Suprapubic skin (tissue), 4 donors: Measurements from ENCODE around the gene TEAD1. TPM values are rescaled to one million over a fixed set of nuclear protein-coding genes. Genes with fewer than 3 reads are reported as not detected.

Experiments used
- DNase-seq, 2 donors: peaks; one replicate each; pipeline ENCODE4 v3.0.0-alpha.2; 2019; ENCODE audit warnings: low spot score in 2 of 2
- H3K27ac ChIP-seq: fragments of 200-600 bp; sonication (generic); one replicate; pipeline ENCODE4 v1.5.1; 2019
- H3K27me3 ChIP-seq: fragments of 200-600 bp; sonication (generic); one replicate; pipeline ENCODE4 v1.5.1; 2019
- H3K36me3 ChIP-seq: fragments of 200-600 bp; sonication (generic); one replicate; pipeline ENCODE4 v1.5.1; 2019
- H3K4me1 ChIP-seq: fragments of 200-600 bp; sonication (generic); one replicate; pipeline ENCODE4 v1.5.1; 2019
- H3K4me3 ChIP-seq: fragments of 200-600 bp; sonication (generic); one replicate; pipeline ENCODE4 v1.5.1; 2019; ENCODE audit warnings: mild to moderate bottlenecking
- H3K9me3 ChIP-seq: fragments of 200-600 bp; sonication (generic); one replicate; pipeline ENCODE4 v1.5.1; 2019
- CTCF ChIP-seq, 2 donors: fragments of 200-600 bp in 1 of 2; fragments of 450-650 bp in 1 of 2; sonication (generic) in 1 of 2; IDR thresholded peaks; one replicate each; pipeline ENCODE4 v1.5.1; 2016 to 2019; ENCODE audit warnings: antibody characterized with exemption in 2 of 2, mild to moderate bottlenecking in 1 of 2, moderate library complexity in 1 of 2
- EP300 ChIP-seq: sonication (generic); formaldehyde crosslinking; IDR thresholded peaks from one replicate; pipeline ENCODE4 v1.6.1; 2017; ENCODE audit warnings: antibody characterized with exemption
- POLR2A ChIP-seq, 2 donors: fragments of 450-650 bp; IDR thresholded peaks; one replicate each; pipeline ENCODE4 v1.6.1; 2017; ENCODE audit warnings: antibody characterized with exemption in 2 of 2, mild to moderate bottlenecking in 2 of 2, moderate library complexity in 2 of 2
- POLR2AphosphoS5 ChIP-seq, 3 donors: sonication (generic); formaldehyde crosslinking; IDR thresholded peaks; one replicate each; pipeline ENCODE4 v1.6.1; 2017; ENCODE audit warnings: antibody characterized with exemption in 3 of 3
- WGBS: methylation state at CpG from one replicate; pipeline ENCODE4 v1.1.5; 2018; 5-methylcytosine and 5-hydroxymethylcytosine counted together
- total RNA-seq, 4 donors: library from RNA; depleted of rRNA; stranded (reverse); fragments of >200 nt; gene quantifications; one replicate each; pipeline ENCODE4 v1.1.0, GENCODE V29; 2016

Gene TEAD1
- total RNA-seq, 4 donors from 2014 or later = 60.3 to 84.8 (median 72.4) TPM

GRCh38 chr11:12706545-12707499 lies 32.6 kb downstream of the TEAD1 start:
- no peaks in the 10 kb centered on the region for H3K36me3 ChIP-seq
- H3K9me3 ChIP-seq = no peaks in the 10 kb centered on the region
- H3K27ac ChIP-seq = peak overlapping the region; percentile 25
- DNase-seq = no peak
- H3K4me1 ChIP-seq = peaks cover 31% of the 10 kb centered on the region
- TF ChIP-seq CTCF (IDR thresholded peaks at IDR 0.05) = no peak
- no peak for TF ChIP-seq POLR2AphosphoS5 (IDR thresholded peaks at IDR 0.05)
- TF ChIP-seq POLR2A (IDR thresholded peaks at IDR 0.05) = no peak
- TF ChIP-seq EP300 = no peak
- H3K27me3 ChIP-seq = no peaks in the 10 kb centered on the region
- no peak overlapping the region for H3K4me3 ChIP-seq
- WGBS = 77% methylated on average over 9 of the region's 9 CpGs

GRCh38 chr11:12707500-12707880 lies 33.3 kb downstream of the TEAD1 start:
- no peak for DNase-seq
- Histone ChIP-seq H3K9me3 (no peaks in the 10 kb centered on the region), H3K36me3 (no peaks in the 10 kb centered on the region), H3K4me3 (no peak overlapping the region), H3K4me1 (peaks cover 31% of the 10 kb centered on the region), H3K27me3 (no peaks in the 10 kb centered on the region), H3K27ac (no peak overlapping the region)
- TF ChIP-seq EP300 = no peak

GRCh38 chr11:12711496-12711895 lies 37.3 kb downstream of the TEAD1 start:
- no peak for DNase-seq
- 94% methylated on average over 1 of the region's 1 CpG for WGBS
- TF ChIP-seq CTCF (IDR thresholded peaks at IDR 0.05) = no peak
- TF ChIP-seq EP300 = no peak
- Histone ChIP-seq H3K36me3 (no peaks in the 10 kb centered on the region), H3K4me1 (peaks cover 20% of the 10 kb centered on the region), H3K4me3 (no peak overlapping the region), H3K27ac (no peak overlapping the region), H3K9me3 (no peaks in the 10 kb centered on the region), H3K27me3 (no peaks in the 10 kb centered on the region)

- no peaks in the 10 kb centered on the region for H3K9me3 ChIP-seq
- 96% methylated on average over 4 of the region's 4 CpGs for WGBS
- peaks cover 13% of the 10 kb centered on the region for H3K4me1 ChIP-seq
- H3K4me3 ChIP-seq = no peak overlapping the region
- no peak for TF ChIP-seq EP300
- no peak for TF ChIP-seq POLR2A (IDR thresholded peaks at IDR 0.05)
- TF ChIP-seq POLR2AphosphoS5 (IDR thresholded peaks at IDR 0.05) = no peak
- no peaks in the 10 kb centered on the region for H3K36me3 ChIP-seq
- H3K27ac ChIP-seq = no peak overlapping the region
- no peak for DNase-seq
- H3K27me3 ChIP-seq = no peaks in the 10 kb centered on the region
Measured at GRCh38 chr11:12712132-12712531, 37.9 kb downstream of the TEAD1 start.

DNA sequence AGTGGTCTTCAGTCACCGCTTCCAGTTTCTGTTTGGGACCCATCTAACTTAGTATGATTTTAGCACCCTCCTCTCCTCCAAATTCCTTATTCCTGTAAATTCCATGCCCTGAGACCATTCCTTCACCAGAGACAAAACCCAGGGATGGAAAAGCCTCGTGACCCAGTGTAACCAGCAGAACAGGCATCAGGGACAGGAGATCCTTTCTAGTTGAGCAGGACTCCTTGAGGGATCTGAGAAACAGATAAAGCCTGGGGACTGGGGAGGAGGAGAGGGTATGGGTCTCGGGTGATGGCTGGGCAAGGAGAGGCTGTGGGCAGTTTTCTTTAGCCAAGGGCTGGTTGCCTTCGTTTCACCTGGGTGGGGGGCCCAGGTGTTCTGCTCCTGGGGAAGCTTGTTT lies 40.9 kb downstream of the TEAD1 start:
- Histone ChIP-seq H3K27me3 (no peaks in the 10 kb centered on the region), H3K36me3 (no peaks in the 10 kb centered on the region), H3K9me3 (no peaks in the 10 kb centered on the region), H3K4me3 (no peak overlapping the region), H3K4me1 (peaks cover 10% of the 10 kb centered on the region), H3K27ac (no peak overlapping the region)
- 76% methylated on average over 4 of the region's 4 CpGs for WGBS
- no peak for DNase-seq
- TF ChIP-seq POLR2A (IDR thresholded peaks at IDR 0.05) = no peak

DNA sequence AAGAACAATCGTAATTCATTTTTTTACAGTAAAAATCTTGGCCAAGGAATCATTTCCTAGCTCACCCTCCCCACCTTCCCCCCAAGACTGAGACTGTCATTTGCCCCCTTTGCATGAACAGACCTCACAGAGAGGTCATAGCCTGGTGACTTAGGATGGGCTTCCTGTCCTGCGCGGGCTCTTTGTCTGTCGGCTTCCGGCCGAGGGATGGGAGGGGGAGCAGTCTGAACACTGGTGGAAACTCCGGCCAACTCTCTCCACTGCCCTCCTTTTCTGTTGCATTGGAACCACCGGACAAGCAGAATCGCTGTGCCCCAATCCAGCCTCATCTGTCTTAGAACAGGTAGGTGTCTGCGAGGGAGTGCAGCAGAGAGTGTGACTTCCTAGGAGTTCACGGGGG lies 41.7 kb downstream of the TEAD1 start:
- TF ChIP-seq EP300 (no peak), POLR2AphosphoS5 (IDR thresholded peaks at IDR 0.05) (no peak), POLR2A (IDR thresholded peaks at IDR 0.05) (no peak)
- 82% methylated on average over 10 of the region's 11 CpGs for WGBS

GRCh38 chr11:12716816-12717215 lies 42.6 kb downstream of the TEAD1 start:
- no peak overlapping the region for H3K4me3 ChIP-seq
- WGBS = 85% methylated on average over 6 of the region's 6 CpGs
- TF ChIP-seq POLR2A (IDR thresholded peaks at IDR 0.05) (no peak), EP300 (no peak)

More for the DNA sequence above, 41.7 kb downstream of the TEAD1 start:
- DNase-seq = no peak
- Histone ChIP-seq H3K36me3 (no peaks in the 10 kb centered on the region), H3K4me1 (peaks cover 12% of the 10 kb centered on the region), H3K27ac (no peak overlapping the region), H3K9me3 (no peaks in the 10 kb centered on the region), H3K4me3 (no peak overlapping the region), H3K27me3 (no peaks in the 10 kb centered on the region)

More at GRCh38 chr11:12716816-12717215, 42.6 kb downstream of the TEAD1 start:
- H3K9me3 ChIP-seq = no peaks in the 10 kb centered on the region
- H3K27me3 ChIP-seq = no peaks in the 10 kb centered on the region
- no peaks in the 10 kb centered on the region for H3K36me3 ChIP-seq
- no peak overlapping the region for H3K27ac ChIP-seq
- peaks cover 12% of the 10 kb centered on the region for H3K4me1 ChIP-seq
- no peak for DNase-seq
